Measurements from ENCODE around the gene MCF2.

DNA sequence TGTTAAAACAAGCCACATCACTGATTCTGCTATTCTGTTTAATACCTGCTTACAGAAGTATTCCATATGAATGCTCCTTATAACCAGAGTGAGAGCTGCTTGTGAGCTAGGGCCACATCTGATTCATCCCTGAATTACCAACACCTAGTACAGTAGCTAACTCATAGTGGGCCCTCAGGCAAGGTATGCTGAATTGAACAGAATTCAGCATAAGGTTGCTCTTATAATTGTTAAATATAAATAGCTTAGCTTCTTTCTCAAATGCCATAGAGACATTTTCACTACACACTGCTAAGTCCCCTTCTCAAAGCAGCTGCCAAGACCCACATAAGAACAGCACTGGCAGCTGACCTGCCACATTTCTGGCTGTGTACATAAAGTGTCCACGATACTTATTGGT lies 27.0 kb upstream of the MCF2 start:
- no peak for TF ChIP-seq CTCF (conservative IDR thresholded peaks at IDR 0.05)
- no peak for TF ChIP-seq EZH2 (IDR thresholded peaks at IDR 0.05; ENCODE audit: low read depth)
